Measurements from ENCODE around the gene NSUN4.
"Not testable (repeated sequence)": the region's sequence is repeated elsewhere in the genome, so short reads cannot be mapped to it uniquely, and the experiment has no call there.

GRCh38 chr1:46331786-46332540 is 8.6 kb upstream of the NSUN4 start:
- not testable (repeated sequence) for TF ChIP-seq JUN (CRISPR knock-in tag; IDR thresholded peaks at IDR 0.05); ZFP36 (IDR thresholded peaks at IDR 0.05; ENCODE audit: borderline replicate concordance, low read depth, low read length, partially characterized antibody); DBP (CRISPR knock-in tag; IDR thresholded peaks at IDR 0.05; ENCODE audit: not compliant biosample characterization); KAT8 (CRISPR knock-in tag; IDR thresholded peaks at IDR 0.05)

Data from HepG2 (cell line).